Stimulated activated CD8-positive, alpha-beta memory T cell treated with anti-CD3 and anti-CD28 coated beads, Interleukin-15, amount 100 ng/mL, for 4 hours (primary cell): ENCODE data around the gene NPSR1.
"Not testable (repeated sequence)": the region's sequence is repeated elsewhere in the genome, so short reads cannot be mapped to it uniquely, and the experiment has no call there.

Experiments used
- DNase-seq, 2 donors: peaks; one replicate each; pipeline ENCODE4 v3.0.0-alpha.2; 2020; ENCODE audit warnings: low read depth in 2 of 2

NPSR1 gene

GRCh38 chr7:34837316-34837715 is 179.3 kb downstream of the NPSR1 start:
- DNase-seq: no peak

GRCh38 chr7:34837801-34838201 is 179.8 kb downstream of the NPSR1 start:
- no peak for DNase-seq

DNA sequence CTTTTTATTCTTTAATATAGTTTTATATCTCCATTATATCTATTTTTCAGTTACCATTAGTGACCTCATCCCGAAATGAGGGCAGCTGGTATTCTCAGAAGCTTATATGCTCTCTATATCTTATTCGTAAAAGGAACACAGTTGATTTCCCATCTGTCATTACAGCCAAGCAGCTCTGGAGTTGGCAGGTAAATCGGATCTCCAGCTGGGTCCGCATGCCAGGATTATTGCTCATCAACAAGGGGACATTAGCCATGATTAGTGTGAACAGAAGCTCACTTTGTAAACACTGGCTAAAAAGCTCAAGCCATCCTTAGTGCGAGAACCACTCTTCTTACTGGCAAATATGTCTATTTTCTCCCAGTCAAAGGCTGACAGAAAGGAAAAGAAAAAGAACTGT is 180.3 kb downstream of the NPSR1 start:
- no peak for DNase-seq

DNA sequence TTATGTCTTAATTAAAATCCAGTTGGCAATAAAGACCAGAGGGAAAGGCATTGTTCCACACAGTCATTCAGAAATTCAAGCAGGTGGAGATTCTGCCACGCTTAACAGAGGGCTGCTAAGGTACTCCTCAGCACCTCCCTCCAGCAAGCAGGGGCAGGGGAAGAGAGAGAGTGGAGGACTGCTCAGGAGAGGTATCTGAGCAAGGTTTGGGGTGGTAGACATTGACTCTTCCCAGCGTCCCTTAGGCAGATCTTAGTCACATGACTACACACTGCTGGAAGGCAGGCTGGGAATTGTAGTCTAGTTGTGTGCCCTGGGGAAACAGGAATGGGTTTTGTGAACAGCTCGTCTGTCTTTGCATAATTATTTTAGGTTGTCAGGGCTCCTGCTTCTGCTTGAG is 181.6 kb downstream of the NPSR1 start:
- DNase-seq: no peak

DNA sequence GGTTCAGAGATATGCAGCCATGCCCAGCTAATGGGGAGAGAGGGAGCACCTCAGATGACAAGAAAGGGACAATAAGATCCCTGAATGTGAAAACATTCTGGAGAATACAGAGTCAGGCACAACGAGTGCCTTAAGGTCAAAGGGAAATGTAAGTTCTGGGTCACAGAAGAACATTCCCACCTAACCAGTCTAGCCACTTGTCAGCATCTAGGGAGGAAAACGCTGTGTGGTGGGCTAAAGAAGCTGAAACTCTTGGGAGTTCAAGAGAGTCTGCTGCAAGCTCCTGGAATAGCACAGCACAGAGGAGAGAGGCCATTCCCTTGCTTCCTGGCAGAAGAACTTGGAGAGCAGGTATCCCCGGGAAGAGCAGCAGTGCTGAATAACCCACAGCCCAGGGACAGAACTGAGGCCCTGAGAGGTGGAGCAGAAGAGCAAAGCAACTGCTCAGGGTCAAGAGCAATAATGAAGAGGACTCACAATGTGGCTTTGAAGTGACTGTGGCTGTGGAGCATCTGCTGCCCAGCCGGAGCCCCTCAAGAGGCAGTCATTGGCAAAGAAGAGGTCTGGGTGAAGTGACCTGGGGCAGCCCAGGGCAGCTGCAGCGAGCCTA is 182.3 kb downstream of the NPSR1 start:
- no peak for DNase-seq

GRCh38 chr7:34841326-34841725 is 183.3 kb downstream of the NPSR1 start:
- DNase-seq: no peak

DNA sequence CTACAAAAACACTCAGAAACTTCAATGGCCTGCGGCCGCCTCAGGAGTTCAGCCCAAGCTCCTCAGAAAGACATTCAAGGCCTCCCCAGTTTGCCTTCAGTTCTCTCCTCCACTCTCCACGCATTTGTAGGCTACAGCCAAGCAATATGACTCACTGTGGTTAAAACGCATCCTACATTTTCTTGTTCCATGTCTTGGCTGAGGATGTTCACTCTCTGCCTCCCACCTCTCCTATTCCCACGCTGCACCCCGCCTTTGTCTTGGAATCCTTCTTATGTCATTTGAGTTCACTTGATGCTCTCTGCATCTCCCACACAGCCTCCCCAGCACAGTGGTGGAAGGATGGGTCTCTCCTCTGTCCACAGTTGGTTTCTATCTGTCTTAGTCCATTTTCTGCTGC is 184.8 kb downstream of the NPSR1 start:
- no peak for DNase-seq

- no peak for DNase-seq
Observed at GRCh38 chr7:34844406-34844805, 186.4 kb downstream of the NPSR1 start.

DNA sequence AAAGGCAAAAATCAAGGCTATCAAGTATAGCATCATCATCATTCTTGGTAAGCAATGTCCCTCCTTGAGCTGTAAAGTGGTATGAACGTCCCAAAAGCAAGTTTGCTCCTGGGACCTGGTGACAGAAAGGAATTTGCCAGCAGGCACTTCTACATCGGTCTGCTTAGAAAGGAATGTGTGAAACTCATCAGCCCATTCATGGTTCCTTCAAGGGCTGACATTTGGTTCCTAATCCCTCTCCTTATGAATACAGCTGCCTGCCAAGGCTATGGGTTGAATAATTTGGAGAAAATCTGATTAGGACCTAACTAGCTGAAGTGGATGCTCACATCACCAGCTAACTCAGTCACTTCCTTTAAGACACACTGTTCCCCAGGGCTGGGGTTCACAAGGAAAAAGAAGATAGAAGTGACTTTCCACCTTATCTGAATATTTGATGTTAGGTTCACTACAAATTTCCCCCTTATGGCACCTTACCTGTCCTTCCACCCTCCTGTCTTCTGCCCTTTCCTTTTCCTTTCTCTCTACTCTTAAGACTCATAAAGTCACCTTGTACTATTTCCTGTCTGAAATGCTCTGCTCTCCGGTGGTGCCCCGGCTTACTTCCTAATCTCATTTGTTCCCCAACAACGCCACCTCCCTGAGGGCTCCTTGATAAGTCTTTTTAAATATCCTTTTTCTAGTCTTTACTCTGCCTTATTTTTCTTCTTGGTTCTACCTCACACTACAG is 187.1 kb downstream of the NPSR1 start:
- DNase-seq: no peak

GRCh38 chr7:34845666-34846361 is 187.8 kb downstream of the NPSR1 start:
- DNase-seq: no peak

DNA sequence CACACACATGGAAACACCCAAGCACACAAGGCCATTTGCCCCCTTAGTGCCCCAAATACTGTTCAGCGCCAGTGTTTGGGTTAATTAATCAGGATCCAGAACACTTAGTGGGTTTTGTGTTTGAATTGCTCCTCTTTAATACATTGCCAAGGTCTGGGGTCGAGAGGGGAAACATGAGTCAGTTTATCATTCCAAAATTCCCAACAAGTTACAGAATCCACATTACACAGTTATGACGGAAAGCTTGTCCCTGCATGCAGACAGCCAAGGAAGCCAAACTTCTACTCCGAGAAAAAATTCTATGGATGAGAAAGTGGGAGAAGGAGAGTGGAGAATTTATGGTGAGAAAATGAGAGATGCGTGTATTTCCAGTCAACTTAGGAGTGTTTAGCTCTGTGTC is 189.0 kb downstream of the NPSR1 start:
- DNase-seq: no peak

DNA sequence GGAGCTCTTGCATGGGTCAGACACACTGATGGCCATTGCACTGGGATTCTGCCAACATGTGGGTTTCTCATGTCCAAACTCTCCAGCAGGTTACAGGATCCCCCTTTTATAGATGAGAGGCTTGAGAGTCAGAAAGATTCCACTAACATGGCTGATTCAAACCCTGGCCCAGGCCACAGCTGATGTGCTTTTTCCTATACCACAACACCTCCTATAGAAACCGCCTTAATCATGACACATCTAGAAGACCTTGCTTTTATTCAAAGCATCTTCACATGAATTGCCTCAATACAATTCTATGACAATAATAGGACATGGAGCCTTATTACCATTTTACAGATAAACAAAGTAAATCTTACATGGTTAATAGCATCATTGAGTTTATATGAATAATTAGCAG is 190.7 kb downstream of the NPSR1 start:
- DNase-seq: no peak

GRCh38 chr7:34849163-34849960 is 191.3 kb downstream of the NPSR1 start:
- no peak for DNase-seq

DNA sequence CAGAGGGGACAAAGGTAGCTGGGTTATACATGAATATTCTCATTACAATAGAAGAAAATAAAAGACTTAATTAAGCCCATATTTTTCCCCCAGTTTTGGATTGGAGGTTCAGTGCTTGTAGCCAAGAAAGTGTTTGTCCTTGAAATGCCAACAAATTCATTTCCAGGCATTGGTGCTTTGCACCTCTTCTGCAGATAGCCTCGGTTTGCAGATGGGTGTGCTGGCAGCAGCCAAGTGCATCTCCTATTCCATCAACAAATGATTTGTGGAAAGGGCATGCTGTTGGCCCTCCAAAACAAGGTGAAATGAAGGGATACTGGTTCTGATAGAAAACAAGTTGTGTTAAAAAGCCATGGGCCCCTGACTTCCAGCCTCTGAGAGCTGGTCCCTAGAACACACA is 192.0 kb downstream of the NPSR1 start:
- DNase-seq: no peak

- DNase-seq: no peak
Observed at GRCh38 chr7:34850681-34851080, 192.7 kb downstream of the NPSR1 start.

DNA sequence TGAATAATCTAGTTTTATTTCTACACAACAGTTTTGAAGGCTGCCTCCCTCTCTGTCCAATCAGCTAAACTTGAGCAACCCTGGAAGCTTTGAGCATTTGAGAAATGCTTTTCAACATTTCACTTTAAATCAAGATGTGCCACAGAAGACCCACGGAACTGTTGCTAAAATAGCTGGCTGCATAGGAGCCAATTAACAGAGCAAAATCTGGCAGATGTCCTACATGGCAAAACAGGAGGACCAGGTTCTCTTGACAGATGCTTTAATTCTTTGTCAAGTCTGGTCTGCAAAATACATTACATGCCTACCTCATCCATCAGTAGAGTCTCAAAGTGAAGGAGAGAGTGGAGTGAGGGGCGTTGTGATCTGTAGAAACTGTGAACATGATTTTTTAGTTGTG is 193.4 kb downstream of the NPSR1 start:
- DNase-seq: no peak

- not testable (repeated sequence) for DNase-seq
Observed at GRCh38 chr7:34858444-34858843, 200.4 kb downstream of the NPSR1 start.

DNA sequence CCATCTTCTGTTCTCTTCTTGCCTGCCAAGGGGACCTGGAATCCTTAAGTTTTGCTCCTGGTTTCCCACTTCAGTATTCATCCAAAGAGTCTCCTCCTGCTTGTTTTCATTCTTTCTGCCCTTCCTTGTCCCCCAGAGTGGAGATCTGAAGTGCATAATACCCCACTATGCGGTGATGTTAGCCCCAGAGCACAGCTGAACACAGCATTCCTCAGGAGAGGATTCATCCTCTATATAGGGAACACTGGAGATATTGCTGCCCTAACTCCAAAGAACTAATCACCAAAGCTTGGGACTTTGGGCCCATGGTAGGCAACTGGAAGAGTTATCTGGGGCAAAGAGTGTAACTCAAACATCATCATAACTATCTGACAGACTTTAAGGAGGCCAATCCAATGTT is 201.3 kb downstream of the NPSR1 start:
- DNase-seq: not testable (repeated sequence)

GRCh38 chr7:34866222-34866621 is 208.2 kb downstream of the NPSR1 start:
- DNase-seq: not testable (repeated sequence)

DNA sequence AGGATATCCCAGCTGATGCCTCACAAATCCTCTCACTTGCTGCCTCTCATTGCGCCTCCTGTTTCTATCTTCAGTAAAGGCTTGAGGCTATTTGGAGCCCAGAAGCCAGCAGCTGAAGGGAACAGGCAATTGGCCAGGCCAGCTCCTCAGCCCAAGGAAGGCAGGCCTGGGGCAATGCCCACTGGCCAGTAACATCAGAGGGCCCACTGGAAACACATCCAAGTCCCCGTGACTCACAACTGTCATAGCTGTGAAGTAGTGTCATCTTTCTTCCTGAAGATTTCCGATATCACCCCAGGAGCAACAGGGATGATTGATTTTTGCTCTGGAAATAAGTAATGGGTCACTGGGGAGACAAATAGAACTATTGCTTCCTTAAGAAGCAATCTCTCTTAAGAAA is 209.3 kb downstream of the NPSR1 start:
- DNase-seq: not testable (repeated sequence)

- not testable (repeated sequence) for DNase-seq
Observed at GRCh38 chr7:34868602-34869001, 210.6 kb downstream of the NPSR1 start.

- DNase-seq: no peak
Observed at GRCh38 chr7:34869057-34869456, 211.0 kb downstream of the NPSR1 start.
